IPS-18c (cell line): ENCODE measurements around the gene CERCAM.
"Not testable (repeated sequence)": the region's sequence is repeated elsewhere in the genome, so short reads cannot be mapped to it uniquely, and the experiment has no call there.

Experiments used
- H3K4me3 ChIP-seq: 2 replicates; pipeline ENCODE4 v1.7.0; 2013; ENCODE audit warnings: low read depth, mild to moderate bottlenecking, low read length, moderate library complexity; ENCODE audit not compliant: insufficient read depth
- H3K9me3 ChIP-seq: one replicate; pipeline ENCODE4 v1.6.1; 2013; ENCODE audit warnings: mild to moderate bottlenecking, low read length, moderate library complexity; ENCODE audit not compliant: control insufficient read depth, insufficient read depth

CERCAM gene

GRCh38 chr9:128429513-128430086 is 8.9 kb downstream of the CERCAM start:
- H3K9me3 ChIP-seq, result no peaks in the 10 kb centered on the region
- no peak overlapping the region for H3K4me3 ChIP-seq

GRCh38 chr9:128431207-128431606 is 10.6 kb downstream of the CERCAM start:
- no peak overlapping the region for H3K4me3 ChIP-seq
- H3K9me3 ChIP-seq, result no peaks in the 10 kb centered on the region

GRCh38 chr9:128434340-128434739 is 13.7 kb downstream of the CERCAM start:
- Histone ChIP-seq H3K4me3 (no peak overlapping the region), H3K9me3 (no peaks in the 10 kb centered on the region)

GRCh38 chr9:128435611-128436010 is 15.0 kb downstream of the CERCAM start:
- H3K4me3 ChIP-seq, result no peak overlapping the region
- H3K9me3 ChIP-seq, result no peaks in the 10 kb centered on the region

- Histone ChIP-seq H3K4me3 (no peak overlapping the region), H3K9me3 (no peaks in the 10 kb centered on the region)
Observed at GRCh38 chr9:128438343-128439109, 17.9 kb downstream of the CERCAM start.

- Histone ChIP-seq H3K9me3 (no peaks in the 10 kb centered on the region), H3K4me3 (no peak overlapping the region)
Observed at GRCh38 chr9:128439273-128439672, 18.6 kb downstream of the CERCAM start.

GRCh38 chr9:128442150-128442549 is 21.5 kb downstream of the CERCAM start:
- no peak overlapping the region for H3K4me3 ChIP-seq

GRCh38 chr9:128446505-128446904 is 25.8 kb downstream of the CERCAM start:
- not testable (repeated sequence) for H3K9me3 ChIP-seq, H3K4me3 ChIP-seq

More at GRCh38 chr9:128442150-128442549, 21.5 kb downstream of the CERCAM start:
- H3K9me3 ChIP-seq, result no peaks in the 10 kb centered on the region

GRCh38 chr9:128448746-128449145 is 28.1 kb downstream of the CERCAM start:
- no peak overlapping the region for H3K4me3 ChIP-seq
- no peaks in the 10 kb centered on the region for H3K9me3 ChIP-seq

- no peak overlapping the region for H3K4me3 ChIP-seq
- no peaks in the 10 kb centered on the region for H3K9me3 ChIP-seq
Observed at GRCh38 chr9:128454991-128455390, 34.3 kb downstream of the CERCAM start.

- H3K4me3 ChIP-seq, result peak within 1 kb of the TSS; percentile 88
- H3K9me3 ChIP-seq, result no peaks in the 10 kb centered on the region
Observed at GRCh38 chr9:128455849-128456612, 35.4 kb downstream of the CERCAM start, which contains the start of gene ODF2. ODF2 (plus strand) TSS chr9:128456006; CDS start chr9:128456092, 86 bp downstream.

GRCh38 chr9:128456613-128457061 is 36.0 kb downstream of the CERCAM start:
- peak overlapping the region; percentile 88 for H3K4me3 ChIP-seq
- H3K9me3 ChIP-seq, result no peaks in the 10 kb centered on the region

GRCh38 chr9:128457207-128457606 is 36.5 kb downstream of the CERCAM start:
- H3K9me3 ChIP-seq, result no peaks in the 10 kb centered on the region
- peak overlapping the region; percentile 88 for H3K4me3 ChIP-seq

GRCh38 chr9:128459011-128459410 is 38.4 kb downstream of the CERCAM start:
- H3K4me3 ChIP-seq, result no peak overlapping the region
- H3K9me3 ChIP-seq, result no peaks in the 10 kb centered on the region

- Histone ChIP-seq H3K4me3 (no peak overlapping the region), H3K9me3 (peaks cover 2% of the 10 kb centered on the region)
Observed at GRCh38 chr9:128469070-128469469, 48.4 kb downstream of the CERCAM start.

GRCh38 chr9:128470560-128470959 is 49.9 kb downstream of the CERCAM start:
- Histone ChIP-seq H3K4me3 (no peak overlapping the region), H3K9me3 (peaks cover 2% of the 10 kb centered on the region)

GRCh38 chr9:128473104-128473503 is 52.4 kb downstream of the CERCAM start:
- Histone ChIP-seq H3K4me3 (no peak overlapping the region), H3K9me3 (peaks cover 2% of the 10 kb centered on the region)

- Histone ChIP-seq H3K4me3 (no peak overlapping the region), H3K9me3 (peaks cover 2% of the 10 kb centered on the region)
Observed at GRCh38 chr9:128475867-128476266, 55.2 kb downstream of the CERCAM start.
